ENCODE data around the gene PAWR.
"Not testable (repeated sequence)": the region's sequence is repeated elsewhere in the genome, so short reads cannot be mapped to it uniquely, and the experiment has no call there.

The PAWR gene

DNA sequence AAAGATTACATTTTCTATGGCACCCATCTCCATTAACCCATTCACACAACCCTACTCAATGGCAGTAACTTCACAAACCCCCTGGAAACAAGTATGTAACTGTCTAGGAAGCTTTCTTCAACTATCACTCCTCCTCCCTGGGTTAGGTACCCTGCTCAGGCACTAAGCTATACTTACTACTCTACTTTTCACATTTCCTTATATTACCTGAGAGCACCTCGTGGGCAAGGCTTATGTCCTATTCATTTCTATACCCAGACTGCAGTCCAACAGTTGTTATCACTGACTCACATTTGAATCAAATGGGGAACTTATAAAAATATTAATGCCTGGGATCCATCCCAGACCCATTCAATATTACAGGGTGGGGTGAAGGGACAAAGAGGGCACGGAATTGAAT lies 4.6 kb downstream of the PAWR start:
- no peak for DNase-seq

DNA sequence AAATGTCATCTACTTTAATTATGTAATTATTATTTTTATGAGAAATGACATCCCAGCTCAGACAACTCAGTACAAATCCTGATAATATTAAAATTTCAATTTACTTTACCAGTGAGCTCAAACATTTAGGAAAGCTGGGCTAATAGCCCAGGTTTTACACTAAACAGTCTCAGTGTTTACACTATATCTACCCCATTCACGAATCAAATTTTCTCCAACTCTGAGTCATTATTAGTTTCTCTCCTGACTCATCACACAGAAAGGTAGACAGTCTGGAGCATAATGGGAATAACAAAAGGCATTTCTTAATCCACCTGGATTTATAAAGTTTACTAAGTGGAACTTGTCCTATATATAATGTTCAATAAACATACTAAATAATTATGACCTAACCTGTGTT lies 5.7 kb downstream of the PAWR start:
- DNase-seq, result peak; percentile 66

DNA sequence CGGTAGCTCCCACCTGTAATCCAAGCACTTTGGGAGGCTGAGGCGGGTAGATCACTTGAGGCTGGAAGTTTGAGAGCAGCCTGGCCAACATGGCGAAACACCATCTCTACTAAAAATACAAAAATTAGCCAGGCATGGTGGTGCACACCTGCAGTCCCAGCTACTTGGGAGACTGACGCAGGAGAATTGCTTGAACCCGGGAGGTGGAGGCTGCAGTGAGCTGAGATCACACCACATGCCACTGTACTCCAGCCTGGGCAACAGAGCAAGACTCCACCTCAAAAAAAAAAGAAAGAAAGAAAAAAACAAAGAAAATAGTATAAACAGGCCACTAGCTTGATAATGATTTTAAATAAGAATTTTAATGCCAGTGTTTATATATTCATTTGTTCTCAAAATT lies 6.4 kb downstream of the PAWR start:
- not testable (repeated sequence) for DNase-seq

DNA sequence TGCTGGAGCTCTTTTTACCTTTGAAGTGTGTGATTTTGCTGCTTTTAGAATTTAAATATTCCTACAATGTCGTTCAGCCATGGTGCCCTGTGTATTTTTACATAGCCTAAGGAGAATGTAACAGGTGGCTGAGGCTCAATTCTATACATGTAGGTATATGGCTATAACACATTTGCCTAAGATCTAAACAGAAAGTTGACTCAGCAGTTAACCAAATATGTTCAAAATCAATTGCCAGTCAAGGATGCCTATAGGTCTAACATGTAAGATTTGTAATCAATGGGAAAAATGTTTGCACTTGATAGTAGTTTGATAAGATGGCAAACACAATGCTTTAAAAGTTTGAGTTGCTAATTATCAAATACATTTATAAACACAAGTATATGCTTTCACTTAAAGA lies 8.2 kb downstream of the PAWR start:
- DNase-seq, result no peak

DNA sequence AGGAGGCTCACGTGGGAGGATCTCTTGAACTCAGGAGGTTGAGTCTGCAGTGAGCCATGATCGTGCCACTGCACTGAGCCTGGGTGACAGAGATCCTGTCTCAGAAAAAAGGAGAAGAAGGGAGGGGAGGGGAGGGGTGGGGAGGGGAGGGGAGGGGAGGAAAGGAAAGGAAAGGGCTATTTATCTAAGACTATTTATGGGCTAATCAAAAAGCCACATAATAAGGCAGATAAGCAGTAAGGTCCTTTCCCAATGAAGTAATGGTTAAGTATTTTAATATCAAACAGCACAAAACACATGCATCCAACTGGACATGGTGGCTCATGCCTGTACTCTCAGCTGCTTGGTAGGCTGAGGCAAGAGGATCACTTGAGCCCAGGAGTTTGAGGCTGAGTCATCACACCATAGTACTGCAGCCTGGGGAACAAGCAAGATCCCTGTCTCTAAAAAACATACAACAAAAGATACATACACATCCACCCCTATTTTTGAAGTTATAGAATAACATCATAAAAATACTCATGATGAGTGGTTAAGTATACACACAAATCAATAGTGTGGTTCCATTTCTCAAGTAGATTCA lies 9.7 kb downstream of the PAWR start:
- DNase-seq, result peak; percentile 63

DNA sequence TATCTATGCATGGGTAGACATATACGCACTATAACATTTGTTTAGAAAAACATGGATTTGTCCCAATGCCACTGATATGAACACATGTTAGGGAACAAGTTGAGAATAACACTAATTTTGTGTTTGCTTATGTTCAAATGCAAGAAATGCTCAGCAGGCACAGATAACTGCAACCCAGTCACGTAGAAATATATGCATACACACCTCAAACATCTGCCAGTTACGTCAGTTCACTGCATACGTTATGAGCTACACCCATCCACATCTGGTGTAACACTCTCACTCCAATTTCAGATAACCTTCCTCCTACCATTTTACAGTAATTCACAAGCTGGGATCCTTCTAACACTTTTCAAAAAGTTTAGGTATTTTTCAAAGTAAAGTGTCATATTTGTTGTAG lies 10.7 kb downstream of the PAWR start:
- DNase-seq, result no peak

DNA sequence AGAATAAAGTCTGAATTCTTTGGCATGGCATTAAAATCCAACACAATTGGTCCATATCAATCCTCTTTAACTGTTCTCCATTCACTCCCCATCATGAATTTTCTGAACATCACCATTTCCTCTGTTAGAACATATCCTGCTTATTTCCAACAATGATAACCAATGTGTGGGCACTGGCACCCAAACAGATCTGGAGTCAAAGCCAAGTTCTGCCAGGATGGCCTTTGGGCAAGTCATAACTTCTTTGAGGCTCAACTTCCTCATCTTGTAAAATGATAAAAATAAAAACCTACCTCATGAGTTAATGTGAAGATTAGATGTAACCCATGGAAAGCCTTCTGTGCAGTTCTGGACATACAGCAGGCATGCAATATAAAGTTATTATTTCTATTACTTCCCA lies 12.5 kb downstream of the PAWR start:
- DNase-seq, result no peak

DNA sequence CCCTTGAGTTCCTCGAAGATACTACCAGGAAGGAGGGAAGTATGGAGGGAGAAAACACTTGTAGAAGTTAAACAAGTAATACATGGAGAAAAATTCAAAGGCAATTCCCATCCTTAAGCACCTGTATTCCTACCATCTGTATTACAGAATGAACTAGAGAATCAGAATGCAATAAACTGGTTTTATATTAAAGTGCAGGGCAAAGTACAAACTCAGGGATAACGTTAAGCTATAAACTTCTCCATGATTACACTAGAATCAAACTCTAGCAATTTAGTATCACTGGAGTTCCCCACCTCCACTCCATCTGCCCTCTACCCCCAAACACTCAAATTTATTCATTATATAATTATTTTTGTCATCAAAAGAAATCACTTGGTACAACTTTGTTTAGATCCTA lies 13.1 kb downstream of the PAWR start:
- DNase-seq, result no peak

DNA sequence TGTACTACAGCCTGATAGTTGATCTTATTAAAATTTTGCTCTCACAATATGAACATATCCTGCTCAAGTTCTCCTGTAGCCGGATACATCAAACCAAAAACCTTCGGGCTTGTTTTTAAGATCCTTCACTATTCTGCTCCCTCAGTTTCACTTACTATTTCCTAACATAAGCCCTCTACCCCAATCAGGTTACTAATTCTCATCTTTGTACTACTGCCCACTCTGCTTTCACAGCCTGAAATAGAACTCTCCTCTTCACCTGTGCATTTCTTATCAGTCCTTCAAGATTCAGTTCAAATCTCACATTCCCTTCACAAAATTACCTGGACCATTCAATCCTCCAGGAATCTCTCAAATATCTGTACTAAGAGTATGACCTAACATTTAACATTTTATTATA lies 14.2 kb downstream of the PAWR start:
- DNase-seq, result no peak

DNA sequence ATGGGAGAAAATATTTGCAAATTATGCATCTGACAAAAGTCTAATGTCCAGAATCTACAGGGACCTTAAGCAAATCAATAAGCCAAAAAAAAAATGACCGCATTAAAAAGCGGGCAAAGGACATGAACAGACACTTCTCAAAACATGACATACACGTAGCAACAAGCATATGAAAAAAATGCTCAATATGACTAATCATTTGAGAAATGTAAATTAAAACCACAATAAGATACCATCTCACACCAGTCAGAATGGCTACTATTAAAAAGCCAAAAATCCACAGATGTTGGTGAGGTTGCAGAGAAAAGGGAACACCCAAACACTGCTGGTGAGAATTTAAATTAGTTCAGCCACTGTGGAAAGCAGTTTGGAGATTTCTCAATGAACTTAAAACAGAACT lies 16.1 kb downstream of the PAWR start:
- DNase-seq, result peak; percentile 86

DNA sequence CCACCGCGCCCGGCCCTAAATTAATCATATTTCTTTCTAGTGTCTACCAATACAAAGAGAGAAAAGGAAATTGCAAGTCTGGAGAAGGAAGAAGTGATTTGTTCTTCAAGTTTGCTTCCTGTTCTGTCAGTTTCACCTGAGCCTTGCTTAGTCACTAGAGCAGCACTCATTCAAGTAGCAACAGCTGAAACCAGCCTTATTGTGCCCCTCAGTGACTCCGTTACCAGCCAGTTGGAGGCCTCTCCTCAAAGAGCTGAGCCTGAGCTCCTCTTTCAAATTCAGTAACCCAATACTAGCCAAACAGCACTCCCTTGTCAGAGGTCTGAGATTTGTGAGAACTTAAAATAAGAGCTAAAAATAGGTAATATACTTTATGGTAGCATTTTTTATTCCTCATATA lies 17.4 kb downstream of the PAWR start:
- no peak for DNase-seq

DNA sequence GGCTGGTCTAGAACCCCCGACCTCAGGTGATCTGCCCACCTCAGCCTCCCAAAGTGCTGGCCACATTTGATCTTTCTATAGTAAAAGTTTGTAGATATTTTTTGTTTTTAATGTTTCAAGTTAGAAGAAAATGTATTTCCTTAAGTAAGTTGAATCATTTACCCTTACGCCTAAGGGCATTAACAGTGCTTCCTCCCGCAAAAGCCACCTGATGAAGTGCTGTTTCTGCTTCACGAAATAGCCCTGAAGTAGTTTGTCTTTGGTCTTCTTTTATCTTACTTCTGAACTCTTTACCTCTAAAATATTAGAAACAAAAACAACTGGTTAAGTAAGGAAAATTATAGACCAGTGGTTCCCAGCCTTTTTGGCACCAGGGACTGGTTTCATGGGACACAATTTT lies 22.7 kb downstream of the PAWR start:
- DNase-seq, result no peak

DNA sequence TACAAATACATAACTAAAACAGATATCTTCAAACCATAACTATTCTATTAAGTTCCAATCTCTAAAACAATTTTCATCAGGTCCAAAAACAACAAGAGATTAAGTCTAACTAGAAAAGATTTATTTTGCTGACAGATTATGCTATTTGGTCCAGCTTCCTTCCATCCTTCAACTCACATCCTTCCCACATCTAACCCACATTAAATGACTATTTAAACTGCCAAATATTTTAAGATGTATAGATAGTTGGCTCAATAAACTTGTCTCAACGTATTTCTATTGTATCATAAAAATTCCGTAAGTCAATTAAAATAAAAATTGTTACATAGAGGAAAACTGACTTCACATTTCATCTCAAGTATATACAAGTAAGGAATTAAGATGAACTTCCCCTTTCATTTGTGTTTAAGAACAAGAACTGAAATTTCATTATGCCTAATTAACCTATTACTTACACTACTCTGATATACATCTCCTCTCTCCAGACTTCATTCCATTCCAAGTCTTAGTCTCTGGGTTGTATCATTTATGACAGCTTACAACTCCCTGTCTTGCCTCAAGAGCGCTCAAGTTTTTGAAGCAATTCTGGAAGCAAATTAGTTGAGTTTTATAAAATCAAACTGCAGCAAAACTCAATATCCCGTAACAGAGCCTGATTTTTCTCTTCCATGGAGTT lies 25.4 kb downstream of the PAWR start:
- no peak for DNase-seq

DNA sequence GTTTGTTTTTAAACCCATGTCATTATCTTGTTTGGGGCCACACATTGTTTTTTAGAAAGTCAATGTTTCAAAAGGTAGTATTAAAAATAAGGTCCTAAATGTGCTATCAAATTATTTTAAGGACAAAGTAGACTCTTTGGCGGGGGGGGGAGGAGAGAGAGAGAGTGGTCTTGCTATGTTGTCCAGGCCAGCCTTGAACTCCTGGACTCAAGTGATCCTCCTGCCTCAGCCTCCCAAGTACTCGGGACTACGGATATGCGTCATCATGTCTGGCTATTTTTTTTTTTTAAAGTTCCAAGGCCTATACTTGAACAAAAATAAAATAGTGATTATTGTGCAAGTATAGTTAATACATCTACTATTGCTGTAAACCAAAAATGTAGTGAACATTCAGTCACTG lies 26.2 kb downstream of the PAWR start:
- DNase-seq, result no peak

DNA sequence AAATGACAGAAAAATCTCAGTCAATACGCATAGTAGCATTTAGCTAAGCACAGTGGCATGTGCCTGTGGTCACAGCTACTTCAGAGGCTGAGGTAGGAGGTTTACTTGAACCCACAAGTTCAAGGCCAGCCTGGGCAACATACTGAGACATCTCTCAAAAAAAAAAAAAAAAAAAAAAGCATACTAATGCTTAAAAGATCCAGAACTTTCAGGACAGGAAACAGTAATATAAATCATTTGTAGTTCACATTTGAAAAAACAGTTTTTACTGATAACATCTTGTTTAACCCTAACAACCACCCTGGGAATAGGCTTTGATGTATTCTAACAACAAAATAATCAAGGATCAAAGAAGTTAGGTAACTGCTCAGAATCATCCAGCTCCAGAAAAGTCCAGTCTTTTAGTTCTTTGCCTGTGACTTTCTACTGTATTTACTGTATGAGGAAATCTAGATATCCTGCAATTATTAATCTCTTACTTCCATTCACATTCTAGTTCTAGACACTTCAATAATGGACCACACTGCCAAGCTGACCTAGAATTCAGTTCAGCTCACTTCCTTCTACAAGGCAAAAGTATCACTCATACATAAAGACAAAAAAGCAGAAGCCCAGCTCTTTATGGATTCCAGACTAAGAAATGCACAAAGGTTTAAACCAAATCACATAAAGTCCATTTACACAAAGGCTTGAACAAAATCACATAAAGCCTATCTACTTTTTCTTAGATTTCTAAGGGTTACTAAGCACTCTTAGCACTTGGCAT lies 28.5 kb downstream of the PAWR start:
- DNase-seq, result peak; percentile 19

DNA sequence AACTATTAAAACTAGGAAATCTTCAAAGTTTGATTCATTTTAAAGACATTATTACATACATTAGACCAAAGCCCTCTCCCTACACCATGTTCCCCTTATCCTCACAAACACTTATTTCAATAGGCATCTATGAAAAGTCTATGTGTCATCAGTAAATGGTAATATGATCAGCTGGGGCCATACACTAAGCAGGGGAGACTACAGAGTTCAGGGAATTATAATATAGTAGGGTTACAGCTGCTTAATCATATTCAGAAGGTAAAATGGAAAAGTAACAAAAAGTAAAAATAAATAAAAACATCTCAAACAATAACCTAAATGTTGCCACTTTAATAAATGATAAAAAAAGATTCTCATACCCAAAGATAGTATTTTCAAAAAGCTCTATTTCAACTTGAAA lies 29.1 kb downstream of the PAWR start:
- DNase-seq, result peak; percentile 26

DNA sequence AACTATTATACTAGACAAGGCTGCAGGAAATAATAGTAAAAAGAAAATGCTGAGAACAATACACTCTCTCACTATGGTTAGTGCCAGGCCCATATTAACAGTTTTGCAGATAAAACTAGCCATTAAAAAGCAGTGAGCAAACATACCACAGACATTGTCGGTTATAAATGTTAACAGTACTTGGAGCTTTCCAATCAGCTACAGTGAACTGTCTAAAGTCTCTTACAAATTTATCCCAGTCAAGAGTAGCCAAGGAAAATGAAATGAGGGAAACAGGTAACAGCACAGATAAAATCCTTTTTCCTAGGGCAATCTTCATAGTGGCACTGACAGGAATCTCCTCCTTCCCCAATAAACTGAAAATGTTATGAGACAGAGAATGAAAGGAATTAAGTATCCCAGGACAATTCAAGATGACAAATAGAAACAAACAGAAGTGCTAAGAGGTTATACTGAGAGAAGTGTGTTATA lies 30.8 kb downstream of the PAWR start:
- no peak for DNase-seq

DNA sequence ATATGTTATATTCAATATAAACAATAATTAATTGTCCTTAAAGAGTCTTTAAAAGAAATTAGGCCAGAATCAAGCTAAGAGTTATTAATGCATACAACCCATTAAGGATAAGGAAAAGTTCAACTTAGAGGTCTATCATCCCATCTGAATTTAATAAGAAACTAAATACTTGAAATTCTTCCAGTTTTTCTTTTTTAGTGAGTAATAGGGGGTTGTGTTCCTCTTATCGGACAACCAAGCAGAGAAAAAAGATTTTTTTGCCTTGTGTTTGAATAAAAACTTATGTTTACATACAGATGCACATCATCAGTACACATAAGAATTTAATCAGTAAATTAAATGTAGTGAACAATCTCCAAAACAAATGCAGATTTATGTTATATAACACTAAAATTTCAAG lies 32.5 kb downstream of the PAWR start:
- peak; percentile 56 for DNase-seq

DNA sequence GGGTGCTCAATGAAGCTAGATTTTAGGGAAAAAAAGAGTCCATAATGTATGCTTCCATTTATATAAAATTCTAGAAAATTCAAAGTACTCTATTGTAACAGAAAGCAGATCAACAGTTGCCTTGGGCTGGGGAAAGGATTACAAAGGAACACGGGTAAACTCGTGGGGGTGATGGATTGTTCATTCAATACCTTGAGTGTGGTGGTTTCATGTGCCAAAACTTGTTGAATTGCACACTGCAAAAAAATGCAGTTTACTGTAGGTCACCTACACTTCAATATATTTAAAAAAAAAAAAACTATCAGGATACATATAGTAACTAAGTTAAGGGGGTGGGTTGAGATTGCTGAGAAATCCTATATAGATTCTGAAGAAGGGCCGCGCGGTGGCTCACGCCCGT lies 33.6 kb downstream of the PAWR start:
- no peak for DNase-seq

DNA sequence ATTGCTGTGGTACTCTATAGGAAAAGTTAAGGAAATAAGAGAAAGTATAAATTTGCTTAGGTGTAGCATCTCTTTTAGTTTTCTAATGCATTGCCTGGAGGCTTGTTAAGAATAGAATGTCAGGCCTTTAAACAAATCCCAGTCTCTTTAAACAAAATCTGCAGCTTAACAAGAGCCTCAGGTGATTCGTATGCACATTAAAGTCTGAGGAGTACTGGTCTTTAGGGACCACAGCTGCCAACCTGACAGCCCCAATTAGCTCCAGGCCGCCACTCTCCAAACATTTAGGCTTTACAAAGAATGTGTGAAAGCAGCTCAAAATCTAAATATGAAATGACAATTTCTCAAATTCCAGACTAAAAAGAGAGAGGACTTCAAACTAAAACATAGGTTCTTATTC lies 35.7 kb downstream of the PAWR start:
- DNase-seq, result no peak

DNA sequence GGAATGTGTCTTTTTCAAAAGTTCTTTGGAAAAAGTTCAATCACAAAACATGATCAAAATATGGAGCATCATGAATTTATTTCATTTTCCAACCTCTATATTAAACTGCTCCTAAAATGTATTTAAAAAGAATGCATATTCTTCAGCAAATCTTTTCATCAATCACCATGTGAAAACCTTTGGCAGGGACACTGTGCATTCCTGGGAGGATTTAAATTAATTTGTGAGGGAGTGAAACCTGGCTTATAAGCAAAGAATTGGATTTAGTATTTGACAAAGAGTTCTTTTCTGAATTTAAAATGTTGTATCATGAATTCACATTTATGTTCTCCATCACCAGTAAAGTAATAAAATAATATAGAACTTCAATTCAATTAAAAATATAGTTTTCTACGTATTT lies 38.2 kb downstream of the PAWR start:
- DNase-seq, result no peak

DNA sequence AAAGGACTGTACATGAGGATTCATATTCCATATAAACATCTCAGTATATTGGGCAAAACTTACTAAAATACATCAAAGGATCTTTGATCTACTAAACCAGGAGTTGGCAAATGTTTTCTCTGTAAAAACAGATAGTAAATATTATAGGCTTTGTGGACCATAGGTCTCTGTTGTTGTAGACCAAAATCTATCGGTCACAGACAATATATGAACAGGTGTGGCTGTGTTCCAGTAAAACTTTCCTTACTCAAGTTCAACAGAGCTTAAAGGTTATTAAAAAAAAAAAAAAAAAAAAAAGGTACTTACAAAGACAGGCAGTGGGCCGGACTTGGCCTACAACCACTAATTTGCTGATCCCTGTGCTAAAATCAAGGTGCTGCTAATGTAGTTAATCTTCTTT lies 40.3 kb downstream of the PAWR start:
- DNase-seq, result no peak

DNA sequence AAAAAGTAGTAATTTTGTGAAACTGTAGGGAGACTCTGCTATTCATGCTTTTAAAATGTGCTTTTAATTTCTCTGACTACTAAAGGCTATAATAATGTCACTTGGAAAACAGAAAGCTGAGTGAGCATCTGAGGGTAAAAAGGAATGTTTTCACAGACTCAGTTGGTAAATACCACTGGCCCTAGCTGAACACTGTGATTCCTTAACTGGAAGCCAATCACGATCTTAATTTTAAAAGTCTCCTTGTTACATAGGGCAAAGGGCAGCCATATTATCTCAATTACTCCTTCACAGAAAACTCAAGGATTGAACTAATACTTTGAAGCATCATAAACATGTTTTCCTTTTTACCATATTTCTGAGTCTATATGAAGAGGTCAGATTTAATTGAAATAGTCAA lies 41.9 kb downstream of the PAWR start:
- peak; percentile 64 for DNase-seq

DNA sequence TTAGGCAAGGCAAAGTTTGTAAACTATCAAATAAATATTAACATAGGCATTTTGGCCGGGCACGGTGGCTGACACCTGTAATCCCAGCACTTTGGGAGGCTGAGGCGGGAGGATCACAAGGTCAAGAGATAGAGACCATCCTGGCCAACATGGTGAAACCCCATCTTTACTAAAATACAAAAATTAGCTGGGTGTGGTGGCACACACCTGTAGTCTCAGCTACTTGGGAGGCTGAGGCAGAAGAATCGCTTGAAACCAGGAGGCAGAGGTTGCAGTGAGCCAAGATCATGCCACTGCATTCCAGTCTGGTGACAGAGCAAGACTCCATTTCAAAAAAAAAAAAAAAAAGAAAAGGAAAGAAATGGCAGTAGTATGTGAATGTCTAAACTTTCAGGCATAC lies 43.9 kb downstream of the PAWR start:
- DNase-seq, result peak; percentile 36

All from fibroblast of skin of back (primary cell).